Esophagus muscularis mucosa (tissue), 4 donors: ENCODE data around the gene TLCD3A. TPM values are rescaled to one million over a fixed set of nuclear protein-coding genes. Genes with fewer than 3 reads are reported as not detected.
"Not testable (repeated sequence)": the region's sequence is repeated elsewhere in the genome, so short reads cannot be mapped to it uniquely, and the experiment has no call there.

Experiments used
- DNase-seq: peaks from one replicate; pipeline ENCODE4 v3.0.0-alpha.2; 2017; ENCODE audit errors: extremely low spot score
- H3K27ac ChIP-seq, 4 donors: fragments of 200-600 bp; sonication (generic); replicated peaks in 1 of 4; 1 replicate in 3 of 4; 2 replicates in 1 of 4; pipeline ENCODE4 v1.5.1; 2016 to 2019; ENCODE audit warnings: mild to moderate bottlenecking in 1 of 4
- H3K27me3 ChIP-seq, 4 donors: fragments of 200-600 bp; sonication (generic); one replicate each; pipeline versions ENCODE4 v1.5.1 to v1.6.0; 2016 to 2019
- H3K36me3 ChIP-seq, 4 donors: fragments of 200-600 bp; sonication (generic); one replicate each; pipeline ENCODE4 v1.5.1; 2016 to 2019
- H3K4me1 ChIP-seq, 4 donors: fragments of 200-600 bp; sonication (generic); one replicate each; pipeline ENCODE4 v1.5.1; 2016 to 2019
- H3K4me3 ChIP-seq, 4 donors: fragments of 200-600 bp; sonication (generic); 1 replicate in 2 of 4; 2 replicates in 2 of 4; pipeline ENCODE4 v1.5.1; 2016 to 2019; ENCODE audit warnings: mild to moderate bottlenecking in 4 of 4, moderate library complexity in 1 of 4
- H3K9me3 ChIP-seq, 4 donors: fragments of 200-600 bp; sonication (generic); 1 replicate in 3 of 4; 2 replicates in 1 of 4; pipeline ENCODE4 v1.5.1; 2016 to 2019
- EP300 ChIP-seq: sonication (generic); formaldehyde crosslinking; IDR thresholded peaks from one replicate; pipeline ENCODE4 v1.6.1; 2017; ENCODE audit warnings: antibody characterized with exemption
- POLR2A ChIP-seq: fragments of 450-650 bp; IDR thresholded peaks from one replicate; pipeline ENCODE4 v1.6.1; 2017; ENCODE audit warnings: antibody characterized with exemption, moderate library complexity, mild to moderate bottlenecking, low read depth
- POLR2AphosphoS5 ChIP-seq, 2 donors: sonication (generic); formaldehyde crosslinking; IDR thresholded peaks; one replicate each; pipeline ENCODE4 v1.6.1; 2017; ENCODE audit warnings: antibody characterized with exemption in 2 of 2
- WGBS: methylation state at CpG from one replicate; pipeline ENCODE4 v1.1.5; 2018; 5-methylcytosine and 5-hydroxymethylcytosine counted together
- intact Hi-C: fragments of 100-400 bp; cut with DNase I; formaldehyde crosslinking; loops from one replicate; pipeline ENCODE4 v1.15.1; 2023
- total RNA-seq, 4 donors: library from RNA; depleted of rRNA; stranded (reverse); fragments of >200 nt; gene quantifications; one replicate each; pipeline versions ENCODE4 v1.1.0 to v1.2.1, GENCODE V29; 2016
- TF ChIP-seq, protein P1 (sequence below), 3 experiments: fragments of 200-600 bp in 2 of 3; fragments of 450-650 bp in 1 of 3; sonication (generic) in 2 of 3; IDR thresholded peaks; one replicate each; pipeline ENCODE4 v1.5.1; 2017 to 2019; ENCODE audit warnings: antibody characterized with exemption in 3 of 3, mild to moderate bottlenecking in 2 of 3, moderate library complexity in 1 of 3

Gene TLCD3A
- total RNA-seq, 4 donors from 2014 or later = 2.1 to 10.8 (median 5.1) TPM

DNA sequence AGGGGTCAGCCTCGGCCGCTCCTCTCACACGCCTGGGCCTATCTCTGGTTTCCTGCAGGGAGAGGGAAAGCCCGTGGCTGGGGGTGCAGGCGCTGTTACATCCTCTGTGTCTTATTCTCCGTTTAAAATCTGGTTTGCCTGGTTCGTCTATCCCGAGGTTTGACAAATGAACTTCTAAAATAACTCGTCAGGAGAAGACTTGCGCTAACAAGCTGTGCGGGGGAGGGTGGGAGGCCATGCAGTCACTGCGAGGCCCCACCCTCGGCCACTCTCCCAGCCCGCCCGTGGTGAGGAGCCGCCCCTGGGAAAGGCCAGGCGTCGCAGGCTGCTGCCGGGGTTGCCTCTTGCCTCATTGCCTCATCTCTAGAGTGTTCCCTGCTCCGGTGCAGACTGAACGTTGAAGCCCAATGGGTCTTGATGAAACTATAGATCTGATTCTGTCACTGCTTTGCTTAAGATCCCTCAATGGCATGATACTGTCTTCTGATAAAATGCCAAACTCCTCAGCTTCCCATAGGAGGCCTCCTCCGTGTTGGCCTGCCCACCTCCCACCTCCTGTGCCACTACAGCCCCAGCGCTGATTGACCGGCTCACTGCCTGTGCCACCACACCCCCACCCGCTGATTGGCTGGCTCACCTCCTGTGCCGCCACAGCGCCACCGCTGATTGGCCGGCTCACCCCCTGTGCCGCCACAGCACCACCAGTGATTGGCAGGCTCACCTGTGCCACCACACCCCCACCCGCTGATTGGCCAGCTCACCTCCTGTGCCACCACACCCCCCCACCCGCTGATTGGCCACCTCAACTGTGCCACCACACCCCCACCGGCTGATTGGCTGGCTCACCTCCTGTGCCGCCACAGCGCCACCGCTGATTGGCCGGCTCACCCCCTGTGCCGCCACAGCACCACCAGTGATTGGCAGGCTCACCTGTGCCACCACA, 57.8 kb downstream of the TLCD3A start:
- Histone ChIP-seq H3K36me3 (peaks cover 21 to 61% (median 52%) of the 10 kb centered on the region in 4 donors), H3K27ac (peak overlapping the region; percentile 38 to 61 (median 57)), H3K4me1 (peaks cover 7 to 52% (median 35%) of the 10 kb centered on the region in 4 donors)
- H3K4me3 ChIP-seq, DNase-seq, H3K27me3 ChIP-seq, H3K9me3 ChIP-seq: not testable (repeated sequence)
- WGBS = 49% methylated on average over 30 of the region's 38 CpGs
- intact Hi-C loops = loop anchor here (10.0 kb wide), 1 partner anchor 65 kb away; no protein-coding TSS in a partner anchor
- peak in 1 of 2 donors; percentile 4 for TF ChIP-seq POLR2AphosphoS5 (IDR thresholded peaks at IDR 0.05)

DNA sequence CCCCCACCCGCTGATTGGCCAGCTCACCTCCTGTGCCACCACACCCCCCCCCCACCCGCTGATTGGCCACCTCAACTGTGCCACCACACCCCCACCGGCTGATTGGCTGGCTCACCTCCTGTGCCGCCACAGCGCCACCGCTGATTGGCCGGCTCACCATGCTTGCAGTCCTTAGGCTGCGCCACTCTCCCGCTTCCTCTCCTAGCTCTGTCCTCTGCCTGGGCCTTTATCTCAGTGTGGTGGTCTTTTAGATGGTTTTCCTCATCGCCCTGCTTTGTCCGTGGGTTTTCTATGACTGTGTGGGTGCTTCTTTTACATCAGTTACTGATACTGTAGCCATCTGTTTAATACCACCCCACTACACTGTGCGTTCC, 58.5 kb downstream of the TLCD3A start:
- not testable (repeated sequence) for DNase-seq, H3K4me3 ChIP-seq, H3K27me3 ChIP-seq, H3K27ac ChIP-seq, H3K9me3 ChIP-seq
- Histone ChIP-seq H3K36me3 (peaks cover 21 to 61% (median 52%) of the 10 kb centered on the region in 4 donors), H3K4me1 (peaks cover 11 to 55% (median 37%) of the 10 kb centered on the region in 4 donors)
- intact Hi-C loops = loop anchor here (10.0 kb wide), 1 partner anchor 64 kb away; no protein-coding TSS in a partner anchor
- 52% methylated on average over 4 of the region's 12 CpGs for WGBS

DNA sequence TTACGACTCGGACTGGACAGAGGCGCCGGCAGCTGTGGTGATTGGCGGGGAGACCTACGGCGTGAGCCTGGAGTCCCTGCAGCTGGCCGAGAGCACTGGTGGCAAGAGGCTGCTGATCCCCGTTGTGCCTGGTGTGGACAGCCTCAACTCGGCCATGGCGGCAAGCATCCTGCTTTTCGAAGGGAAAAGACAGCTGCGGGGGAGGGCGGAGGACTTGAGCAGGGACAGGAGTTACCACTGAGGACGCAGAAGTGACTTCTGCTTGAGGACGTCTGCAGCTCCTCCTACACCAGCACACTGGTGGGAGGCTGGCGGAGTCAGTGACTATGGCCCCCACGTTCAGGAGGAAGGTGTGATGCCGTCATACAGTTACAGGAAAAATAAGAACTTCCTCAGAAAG, 59.4 kb downstream of the TLCD3A start:
- peaks cover 11 to 55% (median 37%) of the 10 kb centered on the region in 4 donors for H3K4me1 ChIP-seq
- 77% methylated on average over 12 of the region's 19 CpGs for WGBS
- H3K36me3 ChIP-seq = peaks cover 21 to 58% (median 48%) of the 10 kb centered on the region in 4 donors
- no peaks in the 10 kb centered on the region for H3K9me3 ChIP-seq
- peak overlapping the region in 1 of 4 donors; percentile 3 for H3K27ac ChIP-seq
- DNase-seq = no peak
- TF ChIP-seq EP300 (no peak), POLR2A (no peak), POLR2AphosphoS5 (IDR thresholded peaks at IDR 0.05) (no peak)
- TF ChIP-seq, protein P1, sequence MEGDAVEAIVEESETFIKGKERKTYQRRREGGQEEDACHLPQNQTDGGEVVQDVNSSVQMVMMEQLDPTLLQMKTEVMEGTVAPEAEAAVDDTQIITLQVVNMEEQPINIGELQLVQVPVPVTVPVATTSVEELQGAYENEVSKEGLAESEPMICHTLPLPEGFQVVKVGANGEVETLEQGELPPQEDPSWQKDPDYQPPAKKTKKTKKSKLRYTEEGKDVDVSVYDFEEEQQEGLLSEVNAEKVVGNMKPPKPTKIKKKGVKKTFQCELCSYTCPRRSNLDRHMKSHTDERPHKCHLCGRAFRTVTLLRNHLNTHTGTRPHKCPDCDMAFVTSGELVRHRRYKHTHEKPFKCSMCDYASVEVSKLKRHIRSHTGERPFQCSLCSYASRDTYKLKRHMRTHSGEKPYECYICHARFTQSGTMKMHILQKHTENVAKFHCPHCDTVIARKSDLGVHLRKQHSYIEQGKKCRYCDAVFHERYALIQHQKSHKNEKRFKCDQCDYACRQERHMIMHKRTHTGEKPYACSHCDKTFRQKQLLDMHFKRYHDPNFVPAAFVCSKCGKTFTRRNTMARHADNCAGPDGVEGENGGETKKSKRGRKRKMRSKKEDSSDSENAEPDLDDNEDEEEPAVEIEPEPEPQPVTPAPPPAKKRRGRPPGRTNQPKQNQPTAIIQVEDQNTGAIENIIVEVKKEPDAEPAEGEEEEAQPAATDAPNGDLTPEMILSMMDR (IDR thresholded peaks at IDR 0.05) = no peak
- no peaks in the 10 kb centered on the region for H3K27me3 ChIP-seq
- intact Hi-C loops = loop anchor here (10.0 kb wide), 1 partner anchor 63 kb away; no protein-coding TSS in a partner anchor
- H3K4me3 ChIP-seq = no peak overlapping the region

DNA sequence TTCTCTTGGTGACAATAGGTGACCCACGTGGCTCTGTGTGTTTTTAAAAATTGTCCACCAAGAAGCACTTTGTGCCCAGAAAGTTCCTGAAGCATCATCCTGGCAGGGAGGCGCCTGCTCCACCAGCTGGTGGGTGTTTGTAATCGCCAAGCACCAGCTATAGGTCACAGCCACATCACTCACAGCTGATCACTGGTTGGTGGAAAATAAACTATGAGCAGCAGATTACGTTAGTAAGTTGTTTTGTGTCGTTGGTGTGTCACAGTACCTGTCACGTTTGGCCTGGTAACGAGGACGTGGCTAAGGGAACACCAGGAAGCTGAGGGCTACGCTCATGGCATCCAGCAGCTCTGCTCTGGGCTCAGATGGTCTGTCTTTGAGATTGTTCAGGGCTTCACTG, 59.9 kb downstream of the TLCD3A start:
- H3K27me3 ChIP-seq = no peaks in the 10 kb centered on the region
- H3K4me3 ChIP-seq = no peak overlapping the region
- 62% methylated on average over 9 of the region's 9 CpGs for WGBS
- TF ChIP-seq POLR2A (no peak), POLR2AphosphoS5 (IDR thresholded peaks at IDR 0.05) (peak in 1 of 2 donors; percentile 11)
- H3K27ac ChIP-seq = peak overlapping the region in 1 of 4 donors; percentile 3
- H3K36me3 ChIP-seq = peaks cover 21 to 54% (median 47%) of the 10 kb centered on the region in 4 donors
- DNase-seq = no peak
- no peaks in the 10 kb centered on the region for H3K9me3 ChIP-seq
- peaks cover 11 to 55% (median 37%) of the 10 kb centered on the region in 4 donors for H3K4me1 ChIP-seq
- intact Hi-C loops = loop anchor here (10.0 kb wide), 1 partner anchor 63 kb away; no protein-coding TSS in a partner anchor

Other genes starting within 250 kb of the TLCD3A start
- 10 to 100 TPM; 19.9 to 24.9 (median 22.8) TPM for gene VPS53, start 17.8 kb upstream of the TLCD3A start, total RNA-seq
- 10 to 100 TPM; 15.4 to 21.2 (median 19.0) TPM for gene GEMIN4, start 19.7 kb downstream of the TLCD3A start, total RNA-seq
- gene GLOD4, start 49.7 kb downstream of the TLCD3A start, total RNA-seq = 10 to 100 TPM; 25.7 to 73.6 (median 53.9) TPM
- gene MRM3, start 49.8 kb downstream of the TLCD3A start, total RNA-seq = 10 to 100 TPM; 17.4 to 25.9 (median 23.9) TPM
- gene NXN, start 247.2 kb downstream of the TLCD3A start, total RNA-seq = 10 to 100 TPM; 37.0 to 65.6 (median 49.8) TPM